Lung (tissue), 12 donors: ENCODE measurements around the gene RERE. TPM values are rescaled to one million over a fixed set of nuclear protein-coding genes. Genes with fewer than 3 reads are reported as not detected.

Source experiments
- ATAC-seq: fragments of 200-7000 bp; cut with Tn5 transposase; one replicate; pipeline ENCODE4 v1.9.1; 2020; ENCODE audit warnings: moderate number of reproducible peaks; ENCODE audit not compliant: insufficient read depth, low FRiP score
- DNase-seq, 3 donors: peaks; one replicate each; pipeline ENCODE4 v3.0.0-alpha.2; 2013 to 2017
- H3K27ac ChIP-seq, 2 donors: one replicate each; pipeline ENCODE4 v1.5.1; 2013; ENCODE audit warnings: mild to moderate bottlenecking in 2 of 2, moderate library complexity in 2 of 2, control low read depth in 1 of 2, inconsistent platforms in 1 of 2, low read depth in 1 of 2, low read length in 1 of 2
- H3K27me3 ChIP-seq, 3 donors: one replicate each; pipeline ENCODE4 v1.5.1; 2013; ENCODE audit warnings: low read length in 2 of 3; ENCODE audit not compliant: control insufficient read depth in 3 of 3, insufficient read depth in 3 of 3
- H3K36me3 ChIP-seq, 4 donors: one replicate each; pipeline ENCODE4 v1.5.1; 2013; ENCODE audit warnings: low read length in 4 of 4, mild to moderate bottlenecking in 1 of 4, moderate library complexity in 1 of 4; ENCODE audit not compliant: control insufficient read depth in 4 of 4, insufficient read depth in 4 of 4
- H3K4me1 ChIP-seq, 5 donors: one replicate each; pipeline ENCODE4 v1.5.1; 2013; ENCODE audit warnings: low read length in 5 of 5, mild to moderate bottlenecking in 2 of 5, moderate library complexity in 1 of 5; ENCODE audit not compliant: control insufficient read depth in 5 of 5, insufficient read depth in 5 of 5
- H3K4me3 ChIP-seq: one replicate; pipeline ENCODE4 v1.5.1; 2013; ENCODE audit warnings: mild to moderate bottlenecking, control low read depth, moderate library complexity
- H3K9ac ChIP-seq, 2 donors: one replicate each; pipeline ENCODE4 v1.5.1; 2013; ENCODE audit warnings: low read length in 2 of 2, control low read depth in 1 of 2; ENCODE audit not compliant: insufficient read depth in 1 of 2
- H3K9me3 ChIP-seq, 4 donors: one replicate each; pipeline ENCODE4 v1.5.1; 2013; ENCODE audit warnings: low read length in 3 of 4, mild to moderate bottlenecking in 1 of 4, moderate library complexity in 1 of 4; ENCODE audit not compliant: control insufficient read depth in 4 of 4, insufficient read depth in 3 of 4
- WGBS, 2 donors: extraction: QIAGEN DNeasy Blood & Tissue Kit; methylation state at CpG; one replicate each; pipeline ENCODE4 v1.1.7; 2013; 5-methylcytosine and 5-hydroxymethylcytosine counted together
- polyA plus RNA-seq, 2 donors: library from polyadenylated mRNA; stranded (reverse); fragments of 200-250 nt; gene quantifications; one replicate each; pipeline ENCODE4 v1.2.1, GENCODE V29; 2013
- total RNA-seq, 2 donors: library from RNA; depleted of rRNA in 1 of 2; stranded (reverse); fragments of >200 nt in 1 of 2; gene quantifications; one replicate each; pipeline ENCODE4 v1.2.1, GENCODE V29; 2014 to 2021
- TF ChIP-seq, protein P1 (sequence below): IDR thresholded peaks from 2 replicates; pipeline ENCODE4 v1.5.1; 2012; ENCODE audit warnings: mild to moderate bottlenecking; ENCODE audit errors: control extremely low read depth, extremely low read depth
- donor health status: control.
- donor health status: control.
- donor health status: Bipolar disorder and iron deficiency.
- donor health status: healthy.
- donor health status: DM: yes; HTN: yes; CAD: no.

RERE gene
- total and polyA plus RNA-seq, 4 donors: 21.7 to 207 (median 57.5) TPM

- Histone ChIP-seq H3K4me1 (peaks cover 0 to 24% (median 3%) of the 10 kb centered on the region in 5 donors), H3K36me3 (peaks cover 0 to 2% (median 0%) of the 10 kb centered on the region in 4 donors), H3K9me3 (no peaks in the 10 kb centered on the region), H3K27ac (no peak overlapping the region), H3K27me3 (no peaks in the 10 kb centered on the region), H3K9ac (no peak overlapping the region), H3K4me3 (no peak overlapping the region)
- DNase-seq: no peak
- TF ChIP-seq, protein P1, sequence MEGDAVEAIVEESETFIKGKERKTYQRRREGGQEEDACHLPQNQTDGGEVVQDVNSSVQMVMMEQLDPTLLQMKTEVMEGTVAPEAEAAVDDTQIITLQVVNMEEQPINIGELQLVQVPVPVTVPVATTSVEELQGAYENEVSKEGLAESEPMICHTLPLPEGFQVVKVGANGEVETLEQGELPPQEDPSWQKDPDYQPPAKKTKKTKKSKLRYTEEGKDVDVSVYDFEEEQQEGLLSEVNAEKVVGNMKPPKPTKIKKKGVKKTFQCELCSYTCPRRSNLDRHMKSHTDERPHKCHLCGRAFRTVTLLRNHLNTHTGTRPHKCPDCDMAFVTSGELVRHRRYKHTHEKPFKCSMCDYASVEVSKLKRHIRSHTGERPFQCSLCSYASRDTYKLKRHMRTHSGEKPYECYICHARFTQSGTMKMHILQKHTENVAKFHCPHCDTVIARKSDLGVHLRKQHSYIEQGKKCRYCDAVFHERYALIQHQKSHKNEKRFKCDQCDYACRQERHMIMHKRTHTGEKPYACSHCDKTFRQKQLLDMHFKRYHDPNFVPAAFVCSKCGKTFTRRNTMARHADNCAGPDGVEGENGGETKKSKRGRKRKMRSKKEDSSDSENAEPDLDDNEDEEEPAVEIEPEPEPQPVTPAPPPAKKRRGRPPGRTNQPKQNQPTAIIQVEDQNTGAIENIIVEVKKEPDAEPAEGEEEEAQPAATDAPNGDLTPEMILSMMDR: no peak
- ATAC-seq: no peak
- WGBS, 2 donors: 88 to 91% methylated on average over 6 of the region's 6 CpGs
Observed at GRCh38 chr1:8752921-8753713, 64.3 kb downstream of the RERE start.

DNA sequence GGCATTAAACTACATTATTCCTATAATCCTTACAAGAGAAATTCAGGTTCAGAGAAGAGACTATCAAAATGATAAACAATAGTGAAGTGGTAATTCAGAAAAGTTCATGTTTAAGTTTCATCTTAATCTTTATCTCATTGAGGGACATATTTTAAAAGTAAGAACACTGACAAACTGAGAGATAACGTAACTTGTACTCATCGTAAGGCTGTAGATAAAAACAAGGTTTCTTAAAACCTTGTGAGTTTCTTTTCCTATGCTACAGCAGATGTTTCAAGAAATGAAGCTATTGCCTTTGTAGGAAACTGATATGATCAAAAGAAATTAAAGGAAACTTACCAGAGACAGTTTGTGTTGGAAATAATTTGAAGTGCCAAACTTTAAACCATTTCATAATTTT lies 65.0 kb downstream of the RERE start:
- no peak for DNase-seq
- TF ChIP-seq, protein P1: no peak
- no peaks in the 10 kb centered on the region for H3K9me3 ChIP-seq
- ATAC-seq: no peak
- H3K27me3 ChIP-seq: no peaks in the 10 kb centered on the region
- no peak overlapping the region for H3K4me3 ChIP-seq
- H3K9ac ChIP-seq: no peak overlapping the region
- H3K4me1 ChIP-seq: peaks cover 0 to 25% (median 3%) of the 10 kb centered on the region in 5 donors
- H3K27ac ChIP-seq: no peak overlapping the region
- H3K36me3 ChIP-seq: peaks cover 0 to 2% (median 0%) of the 10 kb centered on the region in 4 donors
- 76 to 80% methylated on average over 2 of the region's 2 CpGs for WGBS, 2 donors

- H3K27me3 ChIP-seq: no peaks in the 10 kb centered on the region
- H3K4me3 ChIP-seq: no peak overlapping the region
- TF ChIP-seq, protein P1: no peak
- 88 to 93% methylated on average over 4 of the region's 4 CpGs for WGBS, 2 donors
- no peaks in the 10 kb centered on the region for H3K9me3 ChIP-seq
- H3K27ac ChIP-seq: no peak overlapping the region
- H3K4me1 ChIP-seq: peaks cover 0 to 25% (median 3%) of the 10 kb centered on the region in 5 donors
- no peak for DNase-seq
- H3K36me3 ChIP-seq: peaks cover 0 to 2% (median 0%) of the 10 kb centered on the region in 4 donors
- no peak for ATAC-seq
- no peak overlapping the region for H3K9ac ChIP-seq
Observed at GRCh38 chr1:8751984-8752383, 65.5 kb downstream of the RERE start.
